BJ (cell line): ENCODE results near the gene TAS2R9. TPM values are rescaled to one million over a fixed set of nuclear protein-coding genes. Genes with fewer than 3 reads are reported as not detected.

Experiments used
- CTCF ChIA-PET: fragments of 350-600 bp; formaldehyde crosslinking; extraction: SDS; loops from one replicate; lab custom pipeline; 2021; ENCODE audit warnings: antibody characterized with exemption, inconsistent platforms; lab: Yijun Ruan, JAX
- POLR2A ChIA-PET: fragments of 300-600 bp; sonication (Branson Sonifier 250); formaldehyde crosslinking; extraction: SDS; loops from one replicate; lab custom pipeline; 2021; ENCODE audit warnings: antibody characterized with exemption; lab: Charles Lee
- DNase-seq: peaks from one replicate; pipeline ENCODE4 v3.0.0-alpha.2; 2011; ENCODE audit warnings: low read depth
- H3K27me3 ChIP-seq: 2 replicates; pipeline ENCODE4 v1.6.0; 2011; ENCODE audit warnings: low read length; ENCODE audit not compliant: control insufficient read depth, insufficient read depth
- H3K36me3 ChIP-seq: 2 replicates; pipeline ENCODE4 v1.5.1; 2011; ENCODE audit warnings: low read length; ENCODE audit not compliant: control insufficient read depth, insufficient read depth
- H3K4me3 ChIP-seq: 2 replicates; pipeline ENCODE4 v1.5.1; 2011; ENCODE audit warnings: low read depth, mild to moderate bottlenecking, control low read depth, low read length
- polyA minus RNA-seq: library from RNA; depleted of rRNA, polyadenylated mRNA; stranded (reverse); fragments of >200 nt; gene quantifications from 2 replicates; pipeline ENCODE4 v1.2.3, GENCODE V29; 2011; rRNA and poly(A)+ RNA removed
- polyA plus RNA-seq: library from polyadenylated mRNA; depleted of rRNA; stranded (reverse); fragments of >200 nt; gene quantifications from 2 replicates; pipeline ENCODE4 v1.2.3, GENCODE V29; 2011; rRNA removed
- TF ChIP-seq, protein P1 (sequence below): IDR thresholded peaks from 2 replicates; pipeline ENCODE4 v1.5.1; 2011; ENCODE audit warnings: low read depth, mild to moderate bottlenecking, control low read depth, inconsistent platforms, low read length, moderate library complexity; ENCODE audit not compliant: insufficient read depth

Gene TAS2R9, protein sequence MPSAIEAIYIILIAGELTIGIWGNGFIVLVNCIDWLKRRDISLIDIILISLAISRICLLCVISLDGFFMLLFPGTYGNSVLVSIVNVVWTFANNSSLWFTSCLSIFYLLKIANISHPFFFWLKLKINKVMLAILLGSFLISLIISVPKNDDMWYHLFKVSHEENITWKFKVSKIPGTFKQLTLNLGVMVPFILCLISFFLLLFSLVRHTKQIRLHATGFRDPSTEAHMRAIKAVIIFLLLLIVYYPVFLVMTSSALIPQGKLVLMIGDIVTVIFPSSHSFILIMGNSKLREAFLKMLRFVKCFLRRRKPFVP
- polyA plus RNA-seq: not detected in 2 replicates
- polyA minus RNA-seq: 0.36 and 0.43 TPM in 2 replicates

DNA sequence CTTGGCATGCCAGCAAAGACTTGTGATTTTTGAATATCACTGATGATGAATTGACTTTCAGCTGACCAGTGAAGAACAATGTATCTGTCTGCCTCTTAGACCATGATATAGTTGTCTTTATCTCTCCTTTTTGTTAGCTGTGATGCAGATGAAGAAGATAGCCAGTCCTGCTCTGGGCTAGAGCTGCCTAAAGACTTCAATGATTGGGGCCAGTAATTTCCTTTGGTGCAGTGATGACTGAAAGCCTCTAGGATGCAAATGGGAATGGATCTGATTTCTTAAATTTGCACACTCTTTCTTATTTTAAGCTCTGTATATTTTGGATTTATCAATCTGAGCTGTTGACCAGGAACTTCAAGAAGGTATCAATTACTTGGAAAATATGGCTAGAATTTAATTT lies at the start of gene TAS2R9:
Gene TAS2R9 (minus strand): TSS at position 101 of the 400 bp plus-strand sequence. CDS start 93 bp downstream, at position 8.
- ChIA-PET CTCF (no interaction called here), POLR2A (no interaction called here)
- no peak for DNase-seq
- no peaks in the 10 kb centered on the region for H3K27me3 ChIP-seq
- no peaks in the 10 kb centered on the region for H3K36me3 ChIP-seq
- TF ChIP-seq, protein P1, sequence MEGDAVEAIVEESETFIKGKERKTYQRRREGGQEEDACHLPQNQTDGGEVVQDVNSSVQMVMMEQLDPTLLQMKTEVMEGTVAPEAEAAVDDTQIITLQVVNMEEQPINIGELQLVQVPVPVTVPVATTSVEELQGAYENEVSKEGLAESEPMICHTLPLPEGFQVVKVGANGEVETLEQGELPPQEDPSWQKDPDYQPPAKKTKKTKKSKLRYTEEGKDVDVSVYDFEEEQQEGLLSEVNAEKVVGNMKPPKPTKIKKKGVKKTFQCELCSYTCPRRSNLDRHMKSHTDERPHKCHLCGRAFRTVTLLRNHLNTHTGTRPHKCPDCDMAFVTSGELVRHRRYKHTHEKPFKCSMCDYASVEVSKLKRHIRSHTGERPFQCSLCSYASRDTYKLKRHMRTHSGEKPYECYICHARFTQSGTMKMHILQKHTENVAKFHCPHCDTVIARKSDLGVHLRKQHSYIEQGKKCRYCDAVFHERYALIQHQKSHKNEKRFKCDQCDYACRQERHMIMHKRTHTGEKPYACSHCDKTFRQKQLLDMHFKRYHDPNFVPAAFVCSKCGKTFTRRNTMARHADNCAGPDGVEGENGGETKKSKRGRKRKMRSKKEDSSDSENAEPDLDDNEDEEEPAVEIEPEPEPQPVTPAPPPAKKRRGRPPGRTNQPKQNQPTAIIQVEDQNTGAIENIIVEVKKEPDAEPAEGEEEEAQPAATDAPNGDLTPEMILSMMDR: no peak
- no peak within 1 kb of the TSS for H3K4me3 ChIP-seq

DNA sequence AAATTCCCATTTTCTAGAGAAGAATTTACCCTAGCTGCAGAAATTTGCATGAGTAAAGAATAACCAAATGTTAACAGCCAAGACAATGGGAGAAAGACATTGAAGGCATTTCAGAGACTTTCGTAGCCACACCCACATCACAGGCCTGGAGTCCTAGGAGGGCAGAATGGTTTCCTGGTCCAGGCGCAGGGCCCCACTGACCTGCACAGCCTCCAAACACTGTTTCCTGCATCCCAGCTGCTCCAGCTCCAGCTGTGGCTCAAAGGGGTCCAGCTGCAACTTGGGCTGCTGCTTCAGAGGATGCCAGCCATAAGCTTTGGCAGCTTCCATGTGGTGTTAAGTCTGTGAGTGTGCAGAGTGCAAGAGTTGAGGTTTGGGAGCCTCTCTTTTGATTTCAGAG lies 45.8 kb upstream of the TAS2R9 start:
- ChIA-PET POLR2A (no interaction called here), CTCF (interaction anchor here (0.6 kb wide), 1 partner anchor 10 kb away, joined by 3 read pairs; no protein-coding TSS in a partner anchor)
- no peaks in the 10 kb centered on the region for H3K27me3 ChIP-seq
- H3K36me3 ChIP-seq: no peaks in the 10 kb centered on the region; the same call in 1 of the 2 replicates
- no peak for DNase-seq
- H3K4me3 ChIP-seq: no peak overlapping the region
- TF ChIP-seq, protein P1: no peak

DNA sequence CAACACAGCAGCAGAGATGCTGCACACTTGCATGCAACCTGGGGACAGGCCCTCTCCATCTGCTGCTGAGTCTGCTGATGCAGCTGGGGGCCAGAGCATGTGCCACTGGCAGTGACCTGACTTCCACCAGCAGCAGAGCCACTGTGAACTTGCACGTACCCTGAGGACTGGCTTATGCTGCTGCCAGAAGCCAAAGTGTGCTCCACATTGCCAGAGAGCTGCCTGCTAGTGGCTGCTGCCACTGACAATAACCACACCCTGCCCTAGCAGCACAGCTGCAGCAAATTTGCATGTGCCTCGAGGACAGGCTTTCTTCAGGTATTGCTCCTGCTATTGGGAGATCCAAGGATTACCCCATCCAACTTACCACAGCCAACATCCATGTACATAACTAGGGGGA lies 43.8 kb upstream of the TAS2R9 start:
- Histone ChIP-seq H3K4me3 (no peak overlapping the region), H3K27me3 (no peaks in the 10 kb centered on the region), H3K36me3 (no peaks in the 10 kb centered on the region; the same call in 1 of the 2 replicates)
- no peak for DNase-seq
- ChIA-PET POLR2A (no interaction called here), CTCF (interaction anchor here (1.3 kb wide), 1 partner anchor 15 kb away, joined by 3 read pairs; no protein-coding TSS in a partner anchor)
- TF ChIP-seq, protein P1: no peak

DNA sequence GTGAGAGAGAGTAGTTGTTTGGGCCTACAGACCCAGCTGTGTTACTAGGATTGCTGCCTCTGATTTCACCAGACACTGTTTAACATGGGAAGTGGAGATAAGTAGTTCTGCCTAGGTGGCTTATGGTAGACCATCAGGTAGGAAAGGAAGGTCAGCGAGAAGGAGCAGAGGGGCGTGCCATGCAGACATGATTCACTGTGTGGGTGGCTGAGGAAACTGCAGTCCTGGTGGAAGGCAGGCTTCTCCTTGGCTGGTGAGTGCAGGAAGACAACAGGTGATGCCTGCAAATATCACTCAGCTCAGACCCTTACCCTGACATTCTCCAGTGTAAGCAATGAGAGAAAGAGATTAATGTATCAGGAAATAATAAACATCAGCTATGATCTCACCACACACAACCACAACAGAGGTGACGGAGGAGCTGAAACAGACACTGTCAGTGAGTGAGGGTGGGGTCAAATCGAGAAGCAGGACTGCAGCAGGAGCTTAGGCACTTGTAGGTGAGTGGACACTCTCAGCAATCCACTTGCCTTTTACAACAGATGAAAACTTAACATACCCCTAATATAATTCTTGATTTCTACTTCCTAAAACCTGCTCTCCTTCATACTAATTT lies 41.4 kb upstream of the TAS2R9 start:
- Histone ChIP-seq H3K4me3 (no peak overlapping the region), H3K27me3 (no peaks in the 10 kb centered on the region), H3K36me3 (peaks cover 1% of the 10 kb centered on the region; the same call in 1 of the 2 replicates)
- TF ChIP-seq, protein P1: no peak
- DNase-seq: no peak
- ChIA-PET CTCF (interaction anchor here (0.6 to 1.0 kb wide), 3 partner anchors 9 to 635 kb away, joined by 3 to 5 read pairs (median 3); no protein-coding TSS in a partner anchor), POLR2A (no interaction called here)

DNA sequence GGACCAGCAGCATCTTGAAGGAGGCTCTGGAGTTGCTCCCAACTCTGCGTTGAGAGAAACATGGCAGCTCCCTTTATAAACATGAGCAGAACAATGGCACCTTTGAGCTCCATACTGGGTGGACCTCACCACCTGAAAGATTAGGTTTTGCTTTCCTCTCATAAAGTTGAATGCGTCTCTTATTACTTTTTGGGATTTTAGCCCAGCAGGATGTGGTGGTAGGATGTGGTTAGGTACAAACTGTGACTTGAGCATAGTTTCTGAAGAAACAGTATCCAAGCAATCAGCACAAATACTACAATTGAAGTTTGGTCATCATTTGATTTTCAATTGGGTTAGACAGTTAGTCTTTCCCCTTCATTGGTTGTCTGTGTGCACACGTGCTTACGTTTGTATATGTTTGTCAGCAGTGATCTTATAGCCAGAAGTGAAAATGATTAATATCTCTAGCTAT lies 39.5 kb upstream of the TAS2R9 start, which contains the start of gene PRR4:
Gene PRR4 (minus strand): TSS at position 51 of the 454 bp plus-strand sequence. CDS start 38 bp downstream, at position 13.
- Histone ChIP-seq H3K4me3 (no peak within 1 kb of the TSS), H3K36me3 (peaks cover 1% of the 10 kb centered on the region; the same call in 1 of the 2 replicates), H3K27me3 (no peaks in the 10 kb centered on the region)
- ChIA-PET CTCF (interaction anchor here (1.1 kb wide), 1 partner anchor 11 kb away, joined by 3 read pairs; no protein-coding TSS in a partner anchor), POLR2A (no interaction called here)
- TF ChIP-seq, protein P1: no peak
- DNase-seq: no peak
